Choroid plexus epithelial cell (primary cell): ENCODE results near the gene SYNJ1.
"Not testable (repeated sequence)": the region's sequence is repeated elsewhere in the genome, so short reads cannot be mapped to it uniquely, and the experiment has no call there.

Experiments
- DNase-seq: peaks from one replicate; pipeline ENCODE4 v3.0.0-alpha.2; 2010; ENCODE audit warnings: low read depth
- H3K4me3 ChIP-seq: 2 replicates; pipeline ENCODE4 v1.5.1; 2011; ENCODE audit warnings: low read depth, mild to moderate bottlenecking, control low read depth, low read length, moderate library complexity
- CTCF ChIP-seq: conservative IDR thresholded peaks from 2 replicates; pipeline ENCODE4 v1.5.1; 2011; ENCODE audit warnings: low read depth, mild to moderate bottlenecking, control low read depth, inconsistent platforms, low read length, moderate library complexity

Gene SYNJ1

GRCh38 chr21:32749662-32750061, 21.8 kb upstream of the SYNJ1 start:
- TF ChIP-seq CTCF, result no peak
- H3K4me3 ChIP-seq, result no peak overlapping the region
- DNase-seq, result no peak

- DNase-seq, result no peak
- no peak overlapping the region for H3K4me3 ChIP-seq
- TF ChIP-seq CTCF, result no peak
Observed at GRCh38 chr21:32748529-32748928, 20.7 kb upstream of the SYNJ1 start.

- peak; percentile 41 for DNase-seq
- TF ChIP-seq CTCF, result no peak
- no peak overlapping the region for H3K4me3 ChIP-seq
Observed at GRCh38 chr21:32747396-32747795, 19.6 kb upstream of the SYNJ1 start.

GRCh38 chr21:32746711-32747110, 18.9 kb upstream of the SYNJ1 start:
- not testable (repeated sequence) for H3K4me3 ChIP-seq, DNase-seq

- DNase-seq, result no peak
- no peak for TF ChIP-seq CTCF
- H3K4me3 ChIP-seq, result no peak overlapping the region
Observed at GRCh38 chr21:32742396-32742795, 14.6 kb upstream of the SYNJ1 start.

GRCh38 chr21:32741336-32741735, 13.5 kb upstream of the SYNJ1 start:
- no peak overlapping the region for H3K4me3 ChIP-seq
- DNase-seq, result no peak
- no peak for TF ChIP-seq CTCF

GRCh38 chr21:32739946-32740345, 12.1 kb upstream of the SYNJ1 start:
- no peak overlapping the region for H3K4me3 ChIP-seq
- no peak for TF ChIP-seq CTCF
- DNase-seq, result no peak

GRCh38 chr21:32736083-32736482, 8.3 kb upstream of the SYNJ1 start:
- not testable (repeated sequence) for DNase-seq, H3K4me3 ChIP-seq
